ENCODE measurements around the gene COL19A1.

COL19A1 gene

GRCh38 chr6:70246118-70246517 lies 379.8 kb downstream of the COL19A1 start:
- DNase-seq: no peak

GRCh38 chr6:70252604-70253003 lies 386.2 kb downstream of the COL19A1 start:
- no peak for DNase-seq

- no peak for DNase-seq
These were observed 387.6 kb downstream of the COL19A1 start for GRCh38 chr6:70253923-70254322.

- DNase-seq: no peak
These were observed 388.4 kb downstream of the COL19A1 start for GRCh38 chr6:70254784-70255183.

- no peak for DNase-seq
These were observed 391.5 kb downstream of the COL19A1 start for GRCh38 chr6:70257768-70258273.

GRCh38 chr6:70258483-70258882 lies 392.1 kb downstream of the COL19A1 start:
- DNase-seq: no peak
